ENCODE results near the gene KCTD11. TPM values are rescaled to one million over a fixed set of nuclear protein-coding genes. Genes with fewer than 3 reads are reported as not detected.
"Not testable (repeated sequence)": the region's sequence is repeated elsewhere in the genome, so short reads cannot be mapped to it uniquely, and the experiment has no call there.

KCTD11 gene
- total and polyA plus RNA-seq, 2 experiments from 2014 or later: 16.2 to 27.2 TPM

DNA sequence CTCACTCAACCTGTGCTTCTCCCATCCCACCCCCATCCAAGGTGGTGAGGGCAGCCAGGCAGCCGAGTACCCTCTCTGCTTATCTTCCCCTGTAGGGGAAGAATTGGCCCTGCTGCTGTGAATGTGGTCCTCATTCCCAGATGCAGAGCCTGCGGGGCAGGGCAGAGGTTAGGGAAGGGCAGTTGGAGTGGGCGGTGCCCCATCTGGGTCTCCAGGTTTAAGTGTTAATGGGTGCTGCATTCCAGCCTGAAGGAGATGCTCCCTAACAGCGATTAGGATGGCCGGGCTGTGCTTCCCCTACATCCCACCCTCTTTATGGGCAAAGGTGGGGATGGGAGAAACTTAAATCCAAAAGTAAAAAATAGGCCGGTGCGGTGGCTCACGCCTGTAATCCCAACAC is 15.1 kb downstream of the KCTD11 start:
- H3K36me3 ChIP-seq (ENCODE audit: low read depth): no peaks in the 10 kb centered on the region
- H2AFZ ChIP-seq: no peak overlapping the region
- H4K20me1 ChIP-seq (ENCODE audit: insufficient read depth): no peaks in the 10 kb centered on the region
- in situ Hi-C loops (cut with MboI): no loop called here
- H3K9ac ChIP-seq: no peak overlapping the region
- DNase-seq: no peak
- H3K4me2 ChIP-seq (ENCODE audit: unreplicated experiment): no peak overlapping the region
- peaks cover 5% of the 10 kb centered on the region; the same call in 1 of the 2 replicates for H3F3A ChIP-seq (ENCODE audit: insufficient read depth)
- TF ChIP-seq EZH2phosphoT487 (IDR thresholded peaks at IDR 0.05; ENCODE audit: insufficient read depth, low read depth) (no peak), EZH2 (IDR thresholded peaks at IDR 0.05; ENCODE audit: insufficient read depth, poor library complexity, severe bottlenecking) (no peak)
- H3K4me3 ChIP-seq: no peak overlapping the region
- no peaks in the 10 kb centered on the region for H3K9me3 ChIP-seq (ENCODE audit: low read depth)
- 90 to 97% methylated on average over 8 of the region's 8 CpGs for WGBS, 2 experiments (ENCODE audit: low coverage in 1 of 2, low lambda C conversion rate in 2 of 2, missing lambda C conversion rate in 2 of 2)
- H3K79me2 ChIP-seq (ENCODE audit: insufficient read depth): no peaks in the 10 kb centered on the region
- no peak overlapping the region for H3K27ac ChIP-seq
- H3K27me3 ChIP-seq (replicated peaks; ENCODE audit: insufficient read depth): no peaks in the 10 kb centered on the region
- 0 out of 2 replicates have a peak, but pooled peaks cover 5% of the 10 kb centered on the region for H3K4me1 ChIP-seq (ENCODE audit: insufficient read depth)
- H3K9me2 ChIP-seq (ENCODE audit: insufficient read depth): no peaks in the 10 kb centered on the region

DNA sequence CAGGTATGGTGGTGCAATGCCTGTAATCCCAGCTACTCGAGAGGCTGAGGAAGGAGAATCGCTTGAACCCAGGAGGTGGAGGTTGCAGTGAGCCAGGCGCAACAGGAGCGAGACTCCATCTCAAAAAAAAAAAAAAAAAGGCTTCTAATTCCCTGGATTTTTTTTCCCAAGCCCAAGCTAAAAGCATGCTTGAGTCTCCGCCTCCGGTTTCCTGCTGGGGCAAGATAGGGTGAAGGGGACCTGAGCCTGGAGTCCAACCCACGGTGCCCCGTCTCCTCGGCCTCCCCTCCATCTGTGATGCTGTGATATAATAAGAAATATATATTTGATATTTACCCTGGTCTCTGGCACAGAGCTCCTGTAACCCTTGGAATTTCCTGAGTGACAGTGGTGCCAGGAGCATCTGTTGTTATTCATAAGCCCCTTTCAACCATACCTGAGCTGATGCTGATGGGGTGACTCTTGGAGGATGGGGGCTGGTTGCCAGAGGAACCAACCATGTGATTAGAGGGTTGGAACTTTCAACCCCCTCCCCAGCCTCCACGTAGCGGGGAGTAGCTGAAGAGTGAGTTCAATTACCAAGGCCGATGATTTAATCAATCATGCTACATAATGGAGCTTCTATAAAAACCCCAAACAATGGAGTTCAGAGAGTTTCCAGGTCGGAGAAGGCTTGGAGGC is 16.1 kb downstream of the KCTD11 start:
- H3K4me3 ChIP-seq: no peak overlapping the region
- no peaks in the 10 kb centered on the region for H3K36me3 ChIP-seq (ENCODE audit: low read depth)
- 61% methylated on average over 13 of the region's 13 CpGs for WGBS, 2 experiments (ENCODE audit: low coverage in 1 of 2, low lambda C conversion rate in 2 of 2, missing lambda C conversion rate in 2 of 2)
- no peaks in the 10 kb centered on the region for H3K9me2 ChIP-seq (ENCODE audit: insufficient read depth)
- H2AFZ ChIP-seq: no peak overlapping the region
- no peak overlapping the region for H3K27ac ChIP-seq
- H3K9ac ChIP-seq: no peak overlapping the region
- peaks cover 2% of the 10 kb centered on the region; the same call in 1 of the 2 replicates for H3F3A ChIP-seq (ENCODE audit: insufficient read depth)
- no peaks in the 10 kb centered on the region for H3K79me2 ChIP-seq (ENCODE audit: insufficient read depth)
- TF ChIP-seq EZH2 (IDR thresholded peaks at IDR 0.05; ENCODE audit: insufficient read depth, poor library complexity, severe bottlenecking): no peak
- no peak for TF ChIP-seq EZH2phosphoT487 (IDR thresholded peaks at IDR 0.05; ENCODE audit: insufficient read depth, low read depth)
- no peaks in the 10 kb centered on the region for H3K27me3 ChIP-seq (replicated peaks; ENCODE audit: insufficient read depth)
- DNase-seq: no peak
- H3K4me2 ChIP-seq (ENCODE audit: unreplicated experiment): no peak overlapping the region
- H4K20me1 ChIP-seq (ENCODE audit: insufficient read depth): no peaks in the 10 kb centered on the region
- in situ Hi-C loops (cut with MboI): no loop called here
- H3K9me3 ChIP-seq (ENCODE audit: low read depth): no peaks in the 10 kb centered on the region
- H3K4me1 ChIP-seq (ENCODE audit: insufficient read depth): 0 out of 2 replicates have a peak, but pooled peaks cover 2% of the 10 kb centered on the region

GRCh38 chr17:7368599-7368994 is 16.6 kb downstream of the KCTD11 start:
- H3K9me2 ChIP-seq (ENCODE audit: insufficient read depth); H2AFZ ChIP-seq; H4K20me1 ChIP-seq (ENCODE audit: insufficient read depth); H3K9ac ChIP-seq; DNase-seq; H3K9me3 ChIP-seq (ENCODE audit: low read depth); H3F3A ChIP-seq (ENCODE audit: insufficient read depth); H3K4me1 ChIP-seq (ENCODE audit: insufficient read depth); in situ Hi-C loops (cut with MboI); H3K27ac ChIP-seq; H3K27me3 ChIP-seq (replicated peaks; ENCODE audit: insufficient read depth); H3K4me2 ChIP-seq (ENCODE audit: unreplicated experiment); H3K79me2 ChIP-seq (ENCODE audit: insufficient read depth); H3K4me3 ChIP-seq; H3K36me3 ChIP-seq (ENCODE audit: low read depth): not testable (repeated sequence)
- 94 to 95% methylated on average over 5 of the region's 5 CpGs for WGBS, 2 experiments (ENCODE audit: low coverage in 1 of 2, low lambda C conversion rate in 2 of 2, missing lambda C conversion rate in 2 of 2)

DNA sequence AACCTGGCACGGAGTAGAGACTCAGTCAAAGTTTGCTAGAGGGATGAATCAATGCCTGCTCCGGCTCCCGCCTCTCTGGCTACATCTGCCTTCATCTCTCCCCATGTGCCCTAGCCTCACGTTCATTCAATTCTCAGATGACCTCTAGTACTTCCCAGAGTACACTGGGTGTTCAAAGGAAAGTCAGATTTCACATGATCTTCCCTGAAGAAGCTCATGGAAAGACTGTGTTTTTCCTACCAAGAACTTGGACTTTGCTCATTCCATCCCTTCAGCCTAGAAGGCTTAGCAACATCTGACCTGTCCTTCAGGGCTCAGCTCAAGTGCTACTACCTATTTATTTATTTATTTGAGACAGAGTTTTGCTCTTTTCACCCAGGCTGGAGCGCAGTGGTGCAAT is 17.9 kb downstream of the KCTD11 start:
- Histone ChIP-seq H3K4me3 (no peak overlapping the region), H4K20me1 (ENCODE audit: insufficient read depth) (no peaks in the 10 kb centered on the region), H3K4me1 (ENCODE audit: insufficient read depth) (no peaks in the 10 kb centered on the region), H3F3A (ENCODE audit: insufficient read depth) (no peaks in the 10 kb centered on the region), H3K27ac (no peak overlapping the region), H3K9me3 (ENCODE audit: low read depth) (no peaks in the 10 kb centered on the region), H3K36me3 (ENCODE audit: low read depth) (no peaks in the 10 kb centered on the region), H3K4me2 (ENCODE audit: unreplicated experiment) (no peak overlapping the region), H3K9ac (no peak overlapping the region), H3K27me3 (replicated peaks; ENCODE audit: insufficient read depth) (no peaks in the 10 kb centered on the region), H2AFZ (no peak overlapping the region), H3K79me2 (ENCODE audit: insufficient read depth) (no peaks in the 10 kb centered on the region), H3K9me2 (ENCODE audit: insufficient read depth) (no peaks in the 10 kb centered on the region)
- DNase-seq: no peak
- in situ Hi-C loops (cut with MboI): no loop called here
- no peak for TF ChIP-seq EZH2phosphoT487 (IDR thresholded peaks at IDR 0.05; ENCODE audit: insufficient read depth, low read depth)
- TF ChIP-seq EZH2 (IDR thresholded peaks at IDR 0.05; ENCODE audit: insufficient read depth, poor library complexity, severe bottlenecking): no peak
- 81 to 88% methylated on average over 5 of the region's 5 CpGs for WGBS, 2 experiments (ENCODE audit: low coverage in 1 of 2, low lambda C conversion rate in 2 of 2, missing lambda C conversion rate in 2 of 2)

DNA sequence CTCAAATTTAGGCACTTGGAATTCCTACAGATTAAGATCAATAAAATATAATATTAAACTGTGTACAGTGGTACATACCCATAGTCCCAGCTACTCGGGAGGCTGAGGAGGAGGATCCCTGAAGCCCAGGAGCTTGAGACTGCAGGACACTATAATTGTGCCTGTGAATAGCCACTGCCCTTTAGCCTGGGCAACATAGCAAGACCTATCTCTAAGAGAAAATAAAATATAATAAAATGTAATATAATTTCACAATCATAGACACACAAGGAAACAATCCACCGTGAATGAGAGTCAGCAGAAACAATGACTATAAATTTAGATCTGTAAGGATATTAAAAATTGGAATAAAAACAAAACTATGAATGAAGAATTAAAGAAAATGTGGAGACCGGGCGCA is 18.9 kb downstream of the KCTD11 start:
- Histone ChIP-seq H3K79me2 (ENCODE audit: insufficient read depth) (no peaks in the 10 kb centered on the region), H3K27me3 (replicated peaks; ENCODE audit: insufficient read depth) (no peaks in the 10 kb centered on the region), H3K4me1 (ENCODE audit: insufficient read depth) (no peaks in the 10 kb centered on the region), H3K9me2 (ENCODE audit: insufficient read depth) (no peaks in the 10 kb centered on the region), H2AFZ (no peak overlapping the region), H3K4me2 (ENCODE audit: unreplicated experiment) (no peak overlapping the region), H3K27ac (no peak overlapping the region), H4K20me1 (ENCODE audit: insufficient read depth) (no peaks in the 10 kb centered on the region), H3F3A (ENCODE audit: insufficient read depth) (no peaks in the 10 kb centered on the region), H3K4me3 (no peak overlapping the region), H3K36me3 (ENCODE audit: low read depth) (no peaks in the 10 kb centered on the region), H3K9me3 (ENCODE audit: low read depth) (no peaks in the 10 kb centered on the region), H3K9ac (no peak overlapping the region)
- in situ Hi-C loops (cut with MboI): no loop called here
- 76 to 85% methylated on average over 4 of the region's 4 CpGs for WGBS, 2 experiments (ENCODE audit: low coverage in 1 of 2, low lambda C conversion rate in 2 of 2, missing lambda C conversion rate in 2 of 2)
- TF ChIP-seq EZH2phosphoT487 (IDR thresholded peaks at IDR 0.05; ENCODE audit: insufficient read depth, low read depth) (no peak), EZH2 (IDR thresholded peaks at IDR 0.05; ENCODE audit: insufficient read depth, poor library complexity, severe bottlenecking) (no peak)
- DNase-seq: no peak
